Activated CD4-positive, alpha-beta T cell treated with anti-CD3 and anti-CD28 coated beads, Interleukin-2, Interleukin-6, amounts not matched to agents 100 ng/mL and 50 ng/mL, durations not matched to agents 16 hours and 8 hours (primary cell): ENCODE measurements around the gene OGFRL1.

Source experiments
- DNase-seq: peaks from one replicate; pipeline ENCODE4 v3.0.0-alpha.2; 2020

Gene OGFRL1

GRCh38 chr6:71335544-71335943 lies 46.9 kb downstream of the OGFRL1 start:
- DNase-seq: no peak

GRCh38 chr6:71336901-71337300 lies 48.3 kb downstream of the OGFRL1 start:
- no peak for DNase-seq

- no peak for DNase-seq
These were observed 50.1 kb downstream of the OGFRL1 start for GRCh38 chr6:71338540-71339316.

- DNase-seq: no peak
These were observed 54.2 kb downstream of the OGFRL1 start for GRCh38 chr6:71342772-71343171.

- DNase-seq: no peak
These were observed 57.1 kb downstream of the OGFRL1 start for GRCh38 chr6:71345476-71346333.

- no peak for DNase-seq
These were observed 57.7 kb downstream of the OGFRL1 start for GRCh38 chr6:71346334-71346694.

- DNase-seq: no peak
These were observed 58.5 kb downstream of the OGFRL1 start for GRCh38 chr6:71347119-71347518.

GRCh38 chr6:71349395-71349794 lies 60.8 kb downstream of the OGFRL1 start:
- DNase-seq: peak; percentile 8

- DNase-seq: no peak
These were observed 61.5 kb downstream of the OGFRL1 start for GRCh38 chr6:71349976-71350615.

- DNase-seq: no peak
These were observed 62.6 kb downstream of the OGFRL1 start for GRCh38 chr6:71351190-71351589.
